Measurements from ENCODE around the gene FSTL4.

The FSTL4 gene

DNA sequence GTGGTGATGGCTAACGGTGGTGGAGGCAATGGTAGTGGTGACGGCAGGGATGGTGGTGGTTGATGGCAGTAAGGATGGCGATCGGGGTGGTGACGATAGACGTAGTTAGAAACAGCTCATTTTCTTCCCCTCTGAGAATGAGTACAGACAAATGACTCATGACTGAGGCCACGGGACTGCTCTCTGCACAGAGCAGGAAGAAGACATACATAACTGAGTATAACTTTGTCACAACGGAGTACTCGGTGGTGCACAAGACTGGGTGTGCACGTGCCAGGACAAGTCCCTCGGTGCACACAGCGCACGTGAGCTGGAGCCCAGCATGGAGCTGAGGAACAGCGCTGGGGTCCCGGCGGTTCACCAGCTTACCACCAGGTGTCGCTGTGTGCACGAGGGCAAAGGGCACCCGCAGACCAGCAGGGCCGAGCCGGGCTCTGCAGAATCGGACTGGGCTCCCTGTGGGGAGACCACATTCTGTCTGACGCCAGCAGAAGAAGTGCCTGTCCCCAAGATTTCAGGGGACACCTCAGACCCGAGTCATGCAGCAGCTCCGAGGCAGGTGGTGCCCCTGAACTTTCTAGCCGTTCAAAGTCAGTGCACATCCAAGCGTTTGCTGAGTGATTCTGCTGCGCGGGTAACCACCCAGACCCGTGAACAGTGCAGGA is 188.6 kb downstream of the FSTL4 start:
- no peak overlapping the region for H3K4me3 ChIP-seq (ENCODE audit: low read length)
- peak; percentile 32 for DNase-seq (ENCODE audit: low read depth, low spot score)

DNA sequence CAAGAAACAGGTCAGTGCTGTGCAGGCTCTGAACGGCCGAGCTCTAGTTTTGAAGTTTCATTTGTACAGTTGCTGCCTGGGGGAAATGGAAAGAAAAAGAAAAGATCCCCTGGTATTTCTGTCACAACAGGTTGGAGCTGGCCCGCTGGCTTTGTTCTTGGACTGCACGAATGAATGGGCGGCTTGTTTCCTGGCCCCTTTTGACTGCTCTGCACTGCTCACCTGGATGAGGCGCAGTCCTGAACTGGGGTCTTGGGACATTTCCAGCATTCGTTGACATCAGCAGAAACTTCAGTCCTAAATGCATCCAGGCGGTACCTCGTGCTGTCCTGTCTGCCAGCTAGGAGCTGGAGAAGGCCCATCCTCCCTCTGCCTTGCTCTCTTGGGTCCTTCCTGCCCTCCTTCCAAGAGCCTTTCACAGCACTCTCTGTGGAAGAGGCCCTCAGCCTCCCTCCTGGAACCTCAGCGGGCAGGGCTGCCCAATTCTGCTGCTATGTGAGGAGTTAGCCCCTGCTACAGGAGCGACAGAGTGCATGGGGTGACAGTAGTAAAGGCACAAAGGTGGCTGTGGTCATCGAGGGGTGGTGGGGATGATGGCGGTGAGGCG is 189.2 kb downstream of the FSTL4 start:
- no peak for DNase-seq (ENCODE audit: low read depth, low spot score)
- H3K4me3 ChIP-seq (ENCODE audit: low read length): no peak overlapping the region

DNA sequence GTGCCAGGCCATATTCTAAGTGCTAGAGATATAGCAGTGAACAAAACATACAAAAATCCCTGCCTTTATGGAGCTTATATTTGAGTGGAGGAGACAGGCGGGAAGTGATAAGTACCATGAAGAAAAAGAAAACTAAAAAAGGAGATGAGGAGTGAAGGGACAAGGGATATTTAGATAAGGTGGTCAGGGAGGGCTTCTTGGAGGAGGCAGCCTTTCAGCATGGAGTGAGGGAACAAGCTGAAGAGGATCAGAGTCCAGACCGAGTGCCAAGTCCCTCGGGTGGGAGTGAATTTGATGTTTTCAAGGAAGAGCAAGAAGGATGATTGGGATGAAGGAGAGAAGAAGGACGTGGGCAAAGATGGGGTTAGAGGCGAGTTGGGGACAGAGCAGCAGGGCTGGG is 190.5 kb downstream of the FSTL4 start:
- no peak overlapping the region for H3K4me3 ChIP-seq (ENCODE audit: low read length)

DNA sequence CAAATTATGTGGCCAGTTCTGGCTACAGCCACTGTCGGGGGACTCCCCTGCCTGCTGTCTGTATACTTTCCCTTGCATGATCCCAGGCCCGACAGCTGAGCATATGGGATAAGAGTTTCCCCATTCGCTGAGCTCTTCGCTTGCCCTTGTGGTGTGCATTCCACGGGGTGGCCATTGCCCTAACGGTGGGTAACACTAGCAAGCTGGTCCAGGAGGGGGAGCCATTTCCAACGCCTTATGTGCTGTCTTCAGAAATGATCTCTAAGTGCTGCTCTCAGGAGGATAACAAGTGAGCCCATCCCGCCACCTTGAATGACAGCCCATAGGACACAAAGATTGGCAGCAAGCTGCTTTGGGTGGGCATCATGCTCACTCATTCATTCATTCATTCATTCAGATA is 190.9 kb downstream of the FSTL4 start:
- H3K4me3 ChIP-seq (ENCODE audit: low read length): no peak overlapping the region
- DNase-seq (ENCODE audit: low read depth, low spot score): peak; percentile 45

More for the DNA sequence above, 190.5 kb downstream of the FSTL4 start:
- DNase-seq (ENCODE audit: low read depth, low spot score): no peak

DNA sequence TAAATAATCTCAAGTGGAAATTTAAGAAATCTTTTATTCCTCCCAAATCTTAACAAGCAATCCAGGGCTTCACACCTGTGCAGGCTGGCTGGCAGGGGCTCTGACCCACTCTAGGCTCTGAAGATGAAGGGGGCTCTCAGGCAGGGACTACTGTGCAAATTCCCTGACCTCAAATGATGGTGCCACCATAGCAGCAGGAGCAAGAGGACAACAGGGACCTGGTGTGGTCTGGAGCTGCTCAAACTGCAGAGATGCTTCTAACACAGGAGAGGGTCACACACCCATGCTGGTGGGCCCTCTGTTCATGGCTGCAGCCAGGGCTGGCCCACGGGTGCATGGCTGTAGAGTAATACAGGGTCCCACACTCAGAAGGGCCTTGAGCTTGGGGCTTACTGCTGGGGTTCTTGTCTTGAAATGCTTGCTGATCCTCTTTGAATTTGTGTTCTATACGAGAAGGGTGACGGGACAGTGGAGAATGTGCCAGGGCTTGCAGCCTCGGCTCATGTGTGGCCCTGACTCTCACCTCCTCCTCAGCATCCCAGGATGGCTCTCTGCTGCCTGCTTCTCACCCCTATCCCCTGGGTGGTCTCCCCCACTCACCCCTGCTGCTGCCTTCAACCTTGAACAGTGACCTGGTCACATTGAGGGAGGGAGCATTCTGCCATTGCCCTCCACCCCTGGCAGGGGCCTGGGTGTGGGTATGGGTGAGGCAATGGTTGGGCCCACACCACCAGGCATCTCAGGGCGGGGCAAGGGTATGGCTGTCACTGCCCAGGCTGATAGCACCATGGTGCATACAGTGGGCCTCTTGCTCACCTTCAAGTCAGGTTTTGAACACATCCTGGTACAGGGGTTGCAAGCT is 191.7 kb downstream of the FSTL4 start:
- no peak overlapping the region for H3K4me3 ChIP-seq (ENCODE audit: low read length)
- DNase-seq (ENCODE audit: low read depth, low spot score): no peak

DNA sequence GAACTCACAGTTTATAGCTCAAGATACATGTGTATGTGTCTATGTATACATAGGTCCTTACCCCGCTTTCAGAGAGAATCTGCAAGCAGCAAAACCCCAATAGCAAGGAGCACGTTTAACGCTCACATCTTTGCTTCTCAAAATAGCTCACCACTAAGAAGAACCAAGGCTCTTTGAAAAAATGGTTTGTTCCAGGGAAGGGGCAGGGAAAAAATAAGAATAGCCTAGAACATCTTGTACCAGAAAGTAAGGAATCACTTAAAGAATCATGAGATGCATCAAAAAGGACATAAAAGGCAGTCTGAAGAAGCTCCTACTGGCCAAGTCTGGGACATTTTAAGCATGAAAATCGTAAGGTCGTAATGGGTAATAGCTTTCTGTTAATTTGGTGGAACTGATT is 196.4 kb downstream of the FSTL4 start:
- DNase-seq (ENCODE audit: low read depth, low spot score): no peak
- H3K4me3 ChIP-seq (ENCODE audit: low read length): no peak overlapping the region

DNA sequence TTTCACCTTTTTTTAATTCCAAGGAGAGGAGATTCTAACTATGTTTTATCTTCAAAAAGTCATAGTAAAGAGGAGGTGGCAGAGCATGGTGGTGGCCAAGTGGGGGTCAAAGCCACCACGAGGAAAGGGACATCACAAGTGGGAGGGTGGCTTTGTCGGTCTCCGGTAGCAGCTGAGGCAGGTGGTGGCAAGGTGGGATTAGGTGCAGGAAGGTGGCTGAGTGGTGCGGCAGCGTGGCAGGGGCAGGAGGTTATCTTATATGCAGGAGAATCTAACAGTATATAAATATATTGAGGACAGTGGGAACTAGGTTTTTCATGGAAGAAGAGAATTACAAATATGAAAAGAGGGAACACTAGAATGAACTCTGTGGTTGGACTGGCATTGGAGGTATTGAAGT is 196.8 kb downstream of the FSTL4 start:
- DNase-seq (ENCODE audit: low read depth, low spot score): no peak
- no peak overlapping the region for H3K4me3 ChIP-seq (ENCODE audit: low read length)

DNA sequence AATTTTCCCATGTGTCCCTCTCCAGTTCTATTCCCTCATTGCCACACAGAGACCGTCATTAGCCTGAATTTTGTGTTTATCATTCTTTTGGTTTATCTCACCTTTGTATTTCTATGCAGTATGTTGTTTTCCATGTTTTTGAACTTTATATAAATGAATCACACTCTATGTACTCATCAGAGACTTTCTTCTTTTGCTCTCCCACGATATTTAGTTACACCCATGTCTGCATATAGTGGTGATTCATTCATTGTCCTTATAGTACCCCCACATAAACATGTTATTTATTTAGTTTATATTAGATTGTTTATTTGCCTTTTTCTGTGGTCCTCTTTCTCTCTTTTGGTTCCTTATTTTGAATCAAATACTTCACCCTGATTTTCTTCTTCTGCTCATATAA is 199.7 kb downstream of the FSTL4 start:
- DNase-seq (ENCODE audit: low read depth, low spot score): no peak
- no peak overlapping the region for H3K4me3 ChIP-seq (ENCODE audit: low read length)

DNA sequence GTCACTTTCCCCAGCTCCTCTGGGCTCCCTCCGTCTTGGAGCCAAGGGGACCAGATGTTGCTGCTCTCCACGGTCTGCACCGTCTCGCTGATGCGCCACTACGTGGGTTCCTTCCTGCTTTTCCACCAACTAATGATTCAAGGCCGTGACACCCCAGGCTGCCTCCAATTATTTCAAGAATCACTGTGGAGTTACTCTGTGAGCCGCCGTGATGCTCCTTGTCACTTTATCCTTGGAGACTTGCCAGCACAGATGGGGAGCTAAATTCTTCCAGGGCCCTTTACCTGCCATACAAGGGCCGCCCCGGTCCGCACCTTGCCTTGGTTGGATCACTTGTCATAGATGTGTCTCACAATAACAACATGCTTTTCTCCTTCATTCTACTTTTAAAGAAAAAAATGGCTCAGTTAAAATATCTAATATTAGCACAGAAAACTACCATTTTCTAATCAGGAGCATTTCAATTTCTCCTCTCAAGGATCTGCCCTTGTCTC is 202.0 kb downstream of the FSTL4 start:
- no peak overlapping the region for H3K4me3 ChIP-seq (ENCODE audit: low read length)
- no peak for DNase-seq (ENCODE audit: low read depth, low spot score)

DNA sequence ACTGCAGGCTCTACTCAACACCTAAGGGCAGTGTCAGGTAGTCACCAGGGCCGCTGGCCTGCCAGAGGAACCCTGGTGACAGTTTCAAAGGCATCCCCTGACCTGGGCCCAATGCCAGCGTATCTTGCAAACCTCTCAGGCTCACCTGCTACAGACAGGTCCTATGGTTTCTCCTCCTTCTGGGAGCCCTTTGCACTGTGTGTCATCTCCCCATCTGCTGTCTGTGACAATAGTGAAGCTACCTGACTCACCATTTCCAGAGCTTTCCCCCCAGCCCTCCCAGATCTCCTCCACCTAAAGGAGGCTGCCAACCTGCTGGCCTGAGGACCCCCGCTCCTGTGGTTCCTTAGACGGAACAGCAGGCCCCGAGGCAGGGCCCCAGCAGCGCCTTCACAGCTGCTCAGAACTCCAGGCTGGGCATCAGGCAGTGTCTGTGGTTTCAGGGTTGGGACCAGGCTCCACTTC is 203.1 kb downstream of the FSTL4 start:
- H3K4me3 ChIP-seq (ENCODE audit: low read length): no peak overlapping the region
- DNase-seq (ENCODE audit: low read depth, low spot score): no peak

DNA sequence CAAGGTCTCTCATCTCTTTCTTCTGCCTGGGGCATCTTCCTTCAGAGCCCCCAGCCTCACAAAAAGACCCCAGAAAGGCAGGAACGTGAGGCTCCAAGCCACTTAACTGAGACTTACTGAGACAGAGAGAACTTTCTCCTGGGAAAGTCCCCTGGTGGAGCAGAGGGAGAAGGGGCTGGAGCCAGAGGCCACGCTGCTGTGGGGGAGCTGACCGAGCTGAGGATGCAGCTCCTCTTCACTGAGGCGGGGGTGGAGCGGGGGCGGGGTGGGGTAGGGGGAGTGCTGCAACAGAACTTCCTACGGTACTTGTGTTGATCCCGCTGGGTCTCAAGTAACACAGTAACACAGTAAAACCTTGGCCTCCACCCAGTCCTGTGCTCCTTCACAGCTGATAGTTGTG is 204.0 kb downstream of the FSTL4 start:
- DNase-seq (ENCODE audit: low read depth, low spot score): no peak
- H3K4me3 ChIP-seq (ENCODE audit: low read length): no peak overlapping the region

DNA sequence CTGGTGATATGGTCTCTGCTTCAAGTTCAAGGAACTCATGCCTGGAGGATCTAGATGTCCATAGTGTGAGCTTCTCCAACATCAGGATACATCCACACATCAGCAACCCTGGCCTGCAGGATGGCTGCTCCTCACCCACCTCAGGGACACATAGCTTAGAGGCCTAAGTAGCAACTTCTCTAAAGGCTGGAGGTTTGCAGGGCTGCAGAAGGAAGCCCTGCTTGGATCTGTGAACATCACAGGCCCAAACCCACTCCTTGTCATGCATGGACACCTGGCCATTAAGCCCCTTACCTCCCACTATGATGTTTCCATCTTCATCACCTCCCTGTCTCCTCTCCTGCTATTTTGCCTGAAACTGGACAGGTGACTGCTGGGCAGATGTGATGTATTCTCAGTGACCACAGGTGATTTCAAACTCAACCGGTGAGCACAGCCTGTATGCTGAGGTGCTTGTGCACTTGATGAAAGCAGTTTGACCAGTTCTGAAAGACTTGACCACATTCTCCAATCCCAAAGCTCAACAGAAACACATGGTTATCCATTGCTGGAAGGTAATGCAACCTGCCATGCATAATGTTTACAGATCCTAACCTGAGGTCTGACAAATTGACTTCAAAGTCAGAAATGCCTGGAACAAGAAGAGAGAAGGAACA is 205.2 kb downstream of the FSTL4 start:
- DNase-seq (ENCODE audit: low read depth, low spot score): no peak
- no peak overlapping the region for H3K4me3 ChIP-seq (ENCODE audit: low read length)

DNA sequence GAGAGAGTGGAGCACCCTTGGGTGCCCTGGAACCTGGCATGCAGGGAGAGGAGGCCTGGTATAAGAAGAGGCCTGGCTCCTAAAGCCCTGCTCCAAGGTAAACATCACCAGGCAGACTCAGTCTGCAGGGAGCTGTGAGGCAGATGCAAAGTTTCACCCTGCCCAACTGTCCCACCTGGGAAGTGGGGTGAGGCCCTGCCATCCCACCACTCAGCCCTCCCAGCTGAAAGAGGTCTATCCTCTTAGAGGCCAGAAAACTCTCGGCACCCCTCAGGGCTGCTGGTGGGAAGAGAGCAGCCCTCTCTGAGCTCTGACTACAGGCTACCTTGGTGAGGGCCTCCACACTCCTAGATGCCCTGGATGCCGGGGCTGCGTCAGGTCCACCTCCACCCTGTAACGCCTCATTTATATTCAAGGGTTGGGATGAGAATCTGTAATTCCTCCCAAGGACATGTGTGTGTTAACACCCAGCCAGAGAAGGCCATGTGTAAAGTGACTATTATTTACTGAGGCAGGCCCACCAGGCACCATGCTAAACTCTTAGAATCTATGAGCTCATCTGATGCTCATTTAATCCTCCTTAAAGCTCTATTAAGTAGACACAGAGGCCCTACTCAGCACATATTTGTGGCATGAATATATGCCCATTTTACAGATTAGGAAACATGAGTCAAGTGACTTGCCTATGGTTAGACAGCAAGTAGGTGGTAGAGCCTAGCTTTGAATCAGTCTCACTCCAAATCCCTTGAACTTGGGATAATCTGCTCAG is 205.9 kb downstream of the FSTL4 start:
- no peak for DNase-seq (ENCODE audit: low read depth, low spot score)
- no peak overlapping the region for H3K4me3 ChIP-seq (ENCODE audit: low read length)

DNA sequence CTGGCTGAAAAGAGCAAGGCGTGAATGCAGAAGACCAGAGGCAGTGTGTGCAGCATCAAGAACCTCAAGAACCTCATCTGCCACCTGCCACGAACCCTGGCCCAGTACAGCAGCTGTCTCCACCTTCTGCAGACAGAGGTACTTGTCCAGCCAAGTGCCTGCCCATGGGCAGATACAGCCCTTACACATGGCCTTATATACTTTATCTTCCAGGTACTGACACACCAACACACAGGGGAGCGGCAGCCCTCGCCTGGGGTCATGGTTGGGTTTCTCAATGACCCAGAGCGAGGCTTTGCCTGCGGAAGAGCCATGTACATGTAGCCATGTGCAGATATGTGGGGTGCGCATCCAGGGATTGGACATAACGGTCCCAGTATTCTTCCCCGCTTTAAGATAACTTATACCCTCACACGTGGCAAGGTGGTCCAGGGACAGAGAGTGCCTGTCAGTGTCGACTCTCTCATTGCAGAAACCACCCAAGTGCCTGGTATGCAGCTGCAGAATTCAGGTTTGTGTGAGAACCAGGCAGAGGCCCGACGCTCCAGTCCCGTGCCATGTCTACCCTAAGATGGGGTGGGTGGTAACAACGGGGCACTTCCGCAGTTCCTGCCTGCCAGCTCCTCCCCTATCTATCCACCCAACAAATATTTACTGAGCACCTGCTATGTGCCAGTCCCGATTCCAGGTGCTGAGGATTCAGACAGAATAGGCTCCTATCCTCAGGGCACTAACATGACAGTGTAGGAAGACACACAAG is 206.9 kb downstream of the FSTL4 start:
- no peak for DNase-seq (ENCODE audit: low read depth, low spot score)
- no peak overlapping the region for H3K4me3 ChIP-seq (ENCODE audit: low read length)

DNA sequence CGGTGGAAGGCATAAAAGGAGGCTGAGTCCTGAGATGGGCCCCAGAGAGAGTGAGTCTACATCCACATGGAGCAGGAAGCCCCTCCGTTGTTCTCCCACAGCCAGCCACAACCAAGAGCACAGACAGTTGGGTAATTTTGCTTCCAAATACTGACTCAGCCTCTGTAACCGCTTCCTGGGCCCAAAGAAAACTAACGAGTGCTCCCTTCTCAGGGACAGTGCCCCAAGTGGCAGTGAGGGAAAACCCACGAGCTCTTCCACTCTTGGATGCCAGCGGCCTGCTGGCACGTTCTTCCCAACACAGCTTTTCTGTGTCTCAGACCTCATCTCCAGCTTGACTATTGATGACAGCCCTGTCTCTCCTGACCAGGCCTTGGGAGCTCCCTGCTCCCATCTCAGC is 207.6 kb downstream of the FSTL4 start:
- no peak overlapping the region for H3K4me3 ChIP-seq (ENCODE audit: low read length)
- peak; percentile 48 for DNase-seq (ENCODE audit: low read depth, low spot score)

DNA sequence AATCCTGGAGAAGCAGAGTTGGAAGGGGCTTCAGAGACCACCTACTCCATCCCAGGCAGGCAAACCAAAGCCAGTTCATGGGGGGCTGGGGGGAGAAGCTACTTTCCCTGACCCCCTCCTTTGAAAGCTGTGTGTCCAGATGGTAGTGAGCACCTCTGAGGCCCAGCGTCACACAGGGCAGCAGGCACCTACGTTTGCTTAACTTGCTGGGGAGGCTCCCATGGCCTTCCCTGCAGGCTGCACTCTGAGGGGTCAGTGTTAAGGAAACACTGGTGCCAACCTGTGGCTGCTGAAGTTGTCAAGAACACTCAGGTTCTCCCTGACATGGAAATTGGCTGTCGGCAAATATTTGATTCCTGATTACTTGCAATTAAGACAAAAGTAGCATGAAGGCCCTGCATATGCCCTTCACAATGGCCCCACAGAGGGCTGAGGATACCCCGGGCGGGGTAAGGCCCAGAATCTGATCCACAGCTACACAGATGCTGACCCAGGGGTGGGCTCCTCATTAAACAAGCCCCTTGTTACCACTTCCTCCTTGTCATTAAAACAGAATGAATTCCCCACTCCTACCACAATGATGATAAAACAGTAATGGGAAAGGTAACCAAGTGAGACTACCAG is 208.5 kb downstream of the FSTL4 start:
- H3K4me3 ChIP-seq (ENCODE audit: low read length): no peak overlapping the region
- no peak for DNase-seq (ENCODE audit: low read depth, low spot score)

DNA sequence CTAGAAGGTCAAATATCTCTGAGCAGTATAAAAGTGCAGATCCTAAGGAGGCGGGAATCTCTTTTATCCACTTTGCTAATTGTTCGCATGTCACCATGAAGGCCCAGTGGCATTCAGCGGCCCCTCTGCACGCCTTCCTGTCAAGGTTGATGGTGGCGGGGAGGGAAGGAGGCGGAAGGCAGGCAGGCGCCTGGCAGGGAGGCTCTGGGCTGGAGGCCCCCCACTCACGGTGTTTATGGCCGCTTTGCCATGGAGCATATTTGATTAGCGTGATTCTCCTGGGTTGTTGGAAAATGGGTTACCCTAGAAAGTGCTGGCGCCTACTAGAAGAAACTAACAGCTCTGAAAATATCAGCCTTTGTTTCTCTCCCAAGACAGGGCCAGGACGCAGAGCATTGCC is 209.6 kb downstream of the FSTL4 start:
- H3K4me3 ChIP-seq (ENCODE audit: low read length): no peak overlapping the region
- DNase-seq (ENCODE audit: low read depth, low spot score): no peak
